IPS-11a (cell line): Measurements from ENCODE around the gene PSMD14.

Experiments used
- H3K4me3 ChIP-seq: one replicate; pipeline ENCODE4 v1.5.1; 2013; ENCODE audit warnings: low read depth, low read length, control low read depth

The PSMD14 gene

GRCh38 chr2:161418275-161418714 is 110.1 kb downstream of the PSMD14 start:
- no peak overlapping the region for H3K4me3 ChIP-seq

DNA sequence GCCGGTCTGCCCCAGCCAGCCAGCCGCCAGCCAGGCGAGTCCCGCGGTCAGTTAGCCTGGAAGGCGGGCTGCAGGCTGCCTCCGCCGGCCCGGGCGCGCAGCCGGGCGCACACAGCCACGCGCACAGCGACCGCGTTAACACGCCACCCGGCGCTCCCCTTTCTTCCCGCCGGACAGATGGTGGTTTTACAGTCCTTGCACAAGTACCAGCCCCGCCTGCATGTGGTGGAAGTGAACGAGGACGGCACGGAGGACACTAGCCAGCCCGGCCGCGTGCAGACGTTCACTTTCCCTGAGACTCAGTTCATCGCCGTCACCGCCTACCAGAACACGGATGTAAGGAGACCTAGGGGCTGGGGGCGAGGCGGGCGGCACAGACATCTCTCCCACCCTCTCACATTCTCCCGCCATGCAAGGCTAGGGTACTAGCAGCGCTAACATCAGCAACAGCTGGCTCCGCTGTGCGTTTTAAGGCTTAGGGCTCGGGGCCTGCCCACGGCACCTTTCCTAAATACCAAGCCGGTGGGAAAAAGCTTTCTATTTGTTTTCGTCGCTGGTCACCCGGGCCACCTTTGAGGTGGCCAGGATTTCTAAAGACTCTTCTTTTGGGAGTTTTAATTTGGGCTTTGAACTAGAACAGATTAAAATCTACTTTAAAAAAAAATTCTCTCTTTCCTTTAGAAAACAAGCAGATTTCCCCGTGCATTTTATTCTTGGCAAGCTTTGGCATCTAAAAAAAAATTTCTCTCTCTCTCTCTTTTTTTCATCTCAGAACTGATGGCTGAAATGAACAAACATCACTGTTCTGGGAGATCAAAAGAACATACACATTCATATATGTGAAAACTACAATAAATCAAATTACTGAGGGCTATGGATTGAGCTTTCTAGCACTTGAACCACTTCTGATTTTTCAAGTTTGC is 110.8 kb downstream of the PSMD14 start:
- H3K4me3 ChIP-seq = no peak overlapping the region

DNA sequence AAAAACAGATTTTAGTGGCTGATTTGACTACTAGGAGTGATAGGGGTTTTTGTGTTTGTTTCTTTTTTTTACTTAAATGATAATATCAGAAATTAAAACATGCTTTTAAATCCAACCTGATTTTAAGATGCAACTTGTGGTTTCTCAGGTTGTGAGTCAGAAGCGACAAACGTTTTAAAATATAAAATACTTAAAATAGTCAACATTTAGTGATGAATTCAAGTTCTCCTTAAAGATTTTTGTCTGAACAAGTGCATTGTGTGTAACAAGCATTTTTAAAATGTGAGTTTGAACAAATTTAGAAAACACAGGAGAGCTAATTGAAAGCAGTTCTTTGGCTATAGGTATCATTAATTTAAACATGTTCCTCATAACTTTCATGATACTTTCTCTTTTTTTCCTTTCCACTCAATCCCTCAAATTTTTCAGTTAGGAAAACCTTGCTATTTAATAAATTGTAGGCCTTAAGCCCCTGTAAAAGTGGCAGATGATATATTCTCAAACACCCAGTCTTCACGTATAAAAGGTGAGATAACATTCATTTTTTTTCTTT is 111.5 kb downstream of the PSMD14 start:
- no peak overlapping the region for H3K4me3 ChIP-seq

- no peak overlapping the region for H3K4me3 ChIP-seq
These were observed 112.3 kb downstream of the PSMD14 start for GRCh38 chr2:161420406-161421074.

DNA sequence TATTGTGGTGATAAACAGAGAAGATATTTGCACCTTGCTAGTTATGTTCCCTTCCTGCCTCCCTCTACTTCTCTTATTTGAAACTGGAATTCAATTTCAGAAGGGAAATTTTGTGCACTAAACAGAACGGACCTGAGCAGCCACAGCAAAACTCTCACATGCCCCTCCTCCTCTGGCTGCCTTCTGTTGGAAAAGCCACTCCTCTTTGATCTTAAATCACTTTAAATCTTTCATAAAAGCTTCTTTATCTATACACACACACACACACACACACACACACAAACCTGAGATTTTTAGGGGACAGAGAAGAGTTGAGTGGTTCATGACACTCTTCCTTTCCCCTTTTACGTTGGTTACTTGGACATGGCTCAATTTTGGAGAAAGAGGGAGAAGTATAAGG is 113.5 kb downstream of the PSMD14 start:
- H3K4me3 ChIP-seq = no peak overlapping the region

DNA sequence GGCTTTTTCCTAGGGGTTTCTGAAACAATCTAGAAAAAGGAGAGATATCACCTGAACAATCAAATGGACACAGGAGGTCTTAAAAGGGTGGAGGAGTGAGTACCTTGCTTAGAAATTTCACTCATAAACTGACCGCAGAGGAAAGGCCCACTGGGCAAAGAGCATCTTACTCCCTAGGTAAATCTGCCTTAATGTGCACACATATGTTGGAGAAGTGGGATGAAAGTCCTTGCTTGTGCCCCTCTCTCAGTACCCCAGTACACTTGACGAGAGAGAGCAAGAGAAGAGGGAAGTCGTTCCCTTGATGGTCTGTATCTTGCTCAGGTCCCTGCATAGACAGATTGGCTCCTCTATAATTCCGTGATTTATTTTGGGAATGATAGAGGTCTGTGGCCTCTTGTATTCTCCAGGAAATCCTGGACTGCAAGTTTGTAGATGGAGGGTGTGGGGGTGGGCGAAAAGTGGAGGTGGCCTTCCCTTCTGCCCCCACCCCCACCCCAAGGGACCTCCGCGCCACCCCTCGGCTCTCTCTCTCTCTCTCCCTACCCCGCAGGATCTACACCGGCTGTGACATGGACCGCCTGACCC is 114.7 kb downstream of the PSMD14 start:
- no peak overlapping the region for H3K4me3 ChIP-seq

DNA sequence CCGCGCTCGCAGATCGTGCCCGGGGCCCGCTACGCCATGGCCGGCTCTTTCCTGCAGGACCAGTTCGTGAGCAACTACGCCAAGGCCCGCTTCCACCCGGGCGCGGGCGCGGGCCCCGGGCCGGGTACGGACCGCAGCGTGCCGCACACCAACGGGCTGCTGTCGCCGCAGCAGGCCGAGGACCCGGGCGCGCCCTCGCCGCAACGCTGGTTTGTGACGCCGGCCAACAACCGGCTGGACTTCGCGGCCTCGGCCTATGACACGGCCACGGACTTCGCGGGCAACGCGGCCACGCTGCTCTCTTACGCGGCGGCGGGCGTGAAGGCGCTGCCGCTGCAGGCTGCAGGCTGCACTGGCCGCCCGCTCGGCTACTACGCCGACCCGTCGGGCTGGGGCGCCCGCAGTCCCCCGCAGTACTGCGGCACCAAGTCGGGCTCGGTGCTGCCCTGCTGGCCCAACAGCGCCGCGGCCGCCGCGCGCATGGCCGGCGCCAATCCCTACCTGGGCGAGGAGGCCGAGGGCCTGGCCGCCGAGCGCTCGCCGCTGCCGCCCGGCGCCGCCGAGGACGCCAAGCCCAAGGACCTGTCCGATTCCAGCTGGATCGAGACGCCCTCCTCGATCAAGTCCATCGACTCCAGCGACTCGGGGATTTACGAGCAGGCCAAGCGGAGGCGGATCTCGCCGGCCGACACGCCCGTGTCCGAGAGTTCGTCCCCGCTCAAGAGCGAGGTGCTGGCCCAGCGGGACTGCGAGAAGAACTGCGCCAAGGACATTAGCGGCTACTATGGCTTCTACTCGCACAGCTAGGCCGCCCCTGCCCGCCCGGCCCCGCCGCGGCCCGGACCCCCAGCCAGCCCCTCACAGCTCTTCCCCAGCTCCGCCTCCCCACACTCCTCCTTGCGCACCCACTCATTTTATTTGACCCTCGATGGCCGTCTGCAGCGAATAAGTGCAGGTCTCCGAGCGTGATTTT is 115.5 kb downstream of the PSMD14 start:
- H3K4me3 ChIP-seq = peak overlapping the region; percentile 24

DNA sequence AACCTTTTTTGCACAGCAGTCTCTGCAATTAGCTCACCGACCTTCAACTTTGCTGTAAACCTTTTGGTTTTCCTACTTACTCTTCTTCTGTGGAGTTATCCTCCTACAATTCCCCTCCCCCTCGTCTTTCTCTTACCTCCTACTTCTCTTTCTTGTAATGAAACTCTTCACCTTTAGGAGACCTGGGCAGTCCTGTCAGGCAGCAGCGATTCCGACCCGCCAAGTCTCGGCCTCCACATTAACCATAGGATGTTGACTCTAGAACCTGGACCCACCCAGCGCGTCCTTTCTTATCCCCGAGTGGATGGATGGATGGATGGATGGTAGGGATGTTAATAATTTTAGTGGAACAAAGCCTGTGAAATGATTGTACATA is 116.2 kb downstream of the PSMD14 start:
- H3K4me3 ChIP-seq = peak overlapping the region; percentile 24

DNA sequence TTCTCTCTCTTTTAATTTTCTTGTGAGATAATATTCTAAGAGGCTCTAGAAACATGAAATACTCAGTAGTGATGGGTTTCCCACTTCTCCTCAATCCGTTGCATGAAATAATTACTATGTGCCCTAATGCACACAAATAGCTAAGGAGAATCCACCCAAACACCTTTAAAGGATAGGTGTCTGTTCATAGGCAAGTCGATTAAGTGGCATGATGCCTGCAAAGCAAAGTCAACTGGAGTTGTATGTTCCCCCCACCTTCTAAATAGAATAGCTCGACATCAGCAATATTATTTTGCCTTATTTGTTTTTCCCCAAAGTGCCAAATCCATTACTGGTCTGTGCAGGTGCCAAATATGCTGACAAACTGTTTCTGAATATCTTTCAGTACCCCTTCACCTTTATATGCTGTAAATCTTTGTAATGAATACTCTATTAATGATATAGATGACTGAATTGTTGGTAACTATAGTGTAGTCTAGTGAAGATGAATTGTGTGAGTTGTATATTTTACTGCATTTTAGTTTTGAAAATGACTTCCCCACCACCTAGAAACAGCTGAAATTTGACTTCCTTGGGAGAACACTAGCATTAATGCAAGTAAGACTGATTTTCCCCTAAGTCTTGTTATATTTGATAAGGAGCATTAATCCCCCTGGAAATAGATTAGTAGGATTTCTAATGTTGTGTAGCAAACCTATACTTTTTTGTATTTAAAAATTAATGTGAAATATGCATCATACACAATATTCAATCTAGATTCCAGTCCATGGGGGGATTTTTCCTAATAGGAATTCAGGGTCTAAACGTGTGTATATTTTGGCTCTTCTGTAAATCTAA is 116.9 kb downstream of the PSMD14 start:
- H3K4me3 ChIP-seq = no peak overlapping the region

GRCh38 chr2:161425728-161426454 is 117.7 kb downstream of the PSMD14 start:
- H3K4me3 ChIP-seq = no peak overlapping the region

GRCh38 chr2:161426455-161426921 is 118.3 kb downstream of the PSMD14 start:
- H3K4me3 ChIP-seq = no peak overlapping the region

- H3K4me3 ChIP-seq = peak overlapping the region; percentile 10
These were observed 118.9 kb downstream of the PSMD14 start for GRCh38 chr2:161426922-161427663.

DNA sequence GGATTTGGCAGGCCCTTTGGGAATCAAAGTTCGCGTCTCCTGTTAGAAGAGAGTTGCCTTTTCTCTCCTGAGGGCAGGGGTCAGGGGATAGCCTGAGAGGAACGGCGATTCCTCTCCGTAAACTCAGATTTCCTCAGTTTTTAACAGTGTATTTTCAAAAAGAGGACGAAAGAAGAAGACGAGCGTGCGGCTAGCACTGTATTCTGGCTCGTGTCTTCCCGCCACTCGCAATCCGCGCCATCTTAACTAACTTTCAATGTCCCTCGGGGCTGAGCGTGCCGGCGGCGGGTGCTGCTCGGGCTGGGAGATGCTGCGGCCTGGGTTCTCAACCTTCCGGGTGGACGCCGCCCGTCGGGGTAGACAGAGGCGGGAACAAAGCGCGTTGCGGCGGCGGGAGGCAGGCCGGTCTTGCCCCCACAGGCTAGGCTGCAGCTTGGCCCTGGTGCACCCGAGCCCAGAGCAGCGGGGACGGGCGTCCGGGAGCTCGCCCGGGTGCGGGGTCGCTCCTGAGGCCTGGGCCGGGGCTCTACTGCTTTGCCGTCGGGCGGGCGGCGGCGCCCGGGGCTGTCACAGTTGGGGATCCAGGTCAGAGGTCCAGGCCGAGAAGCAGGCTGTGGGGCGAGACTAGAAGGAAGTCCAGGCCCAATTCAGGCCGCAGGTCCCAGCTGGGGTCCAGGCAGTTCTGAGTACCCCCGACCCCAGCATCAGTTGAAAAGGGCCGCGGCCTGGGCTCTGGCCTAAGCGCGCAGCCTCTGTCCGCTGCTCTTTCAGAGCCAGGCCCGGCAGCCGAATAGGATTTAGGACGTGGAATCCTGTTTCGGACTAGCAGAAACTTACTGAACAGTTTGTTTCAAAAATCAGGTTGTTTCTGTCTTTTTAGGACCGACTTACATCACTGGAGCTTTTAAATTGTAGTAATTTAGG is 119.7 kb downstream of the PSMD14 start:
- H3K4me3 ChIP-seq = peak overlapping the region; percentile 10

DNA sequence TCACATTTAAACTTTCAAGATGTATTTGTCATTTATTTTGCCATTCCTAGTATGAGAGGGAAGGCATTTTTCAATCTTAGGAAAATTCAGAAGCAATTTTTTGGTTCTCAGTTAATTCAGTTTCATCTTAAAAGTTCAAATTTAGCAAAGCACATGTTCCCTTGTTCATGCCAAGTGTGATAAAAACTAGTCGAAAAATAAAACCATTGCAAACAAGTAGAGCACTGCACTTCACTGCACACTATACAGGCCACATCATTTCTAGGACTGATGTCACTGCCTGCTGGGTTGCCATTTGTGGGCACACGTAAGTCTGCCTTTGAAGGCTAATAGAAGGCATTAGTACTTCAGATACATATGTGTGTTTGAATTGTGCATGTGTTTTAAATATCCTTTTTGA is 122.2 kb downstream of the PSMD14 start:
- H3K4me3 ChIP-seq = no peak overlapping the region

- H3K4me3 ChIP-seq = no peak overlapping the region
These were observed 123.9 kb downstream of the PSMD14 start for GRCh38 chr2:161432107-161432506.

- no peak overlapping the region for H3K4me3 ChIP-seq
These were observed 125.9 kb downstream of the PSMD14 start for GRCh38 chr2:161434118-161434517.

- no peak overlapping the region for H3K4me3 ChIP-seq
These were observed 128.2 kb downstream of the PSMD14 start for GRCh38 chr2:161436411-161436810.
